Jurkat, Clone E6-1 (cell line): ENCODE data around the gene CPN1.
A peak's percentile ranks its signal among the peaks of the same experiment; 100 is the strongest.

Source experiments
- DNase-seq: peaks from one replicate; pipeline ENCODE4 v3.0.0-alpha.2; 2011; ENCODE audit warnings: low read depth, low spot score
- H3K4me3 ChIP-seq: 2 replicates; pipeline ENCODE4 v1.5.1; 2011; ENCODE audit warnings: mild to moderate bottlenecking, low read length, control low read depth, moderate library complexity

The CPN1 gene

DNA sequence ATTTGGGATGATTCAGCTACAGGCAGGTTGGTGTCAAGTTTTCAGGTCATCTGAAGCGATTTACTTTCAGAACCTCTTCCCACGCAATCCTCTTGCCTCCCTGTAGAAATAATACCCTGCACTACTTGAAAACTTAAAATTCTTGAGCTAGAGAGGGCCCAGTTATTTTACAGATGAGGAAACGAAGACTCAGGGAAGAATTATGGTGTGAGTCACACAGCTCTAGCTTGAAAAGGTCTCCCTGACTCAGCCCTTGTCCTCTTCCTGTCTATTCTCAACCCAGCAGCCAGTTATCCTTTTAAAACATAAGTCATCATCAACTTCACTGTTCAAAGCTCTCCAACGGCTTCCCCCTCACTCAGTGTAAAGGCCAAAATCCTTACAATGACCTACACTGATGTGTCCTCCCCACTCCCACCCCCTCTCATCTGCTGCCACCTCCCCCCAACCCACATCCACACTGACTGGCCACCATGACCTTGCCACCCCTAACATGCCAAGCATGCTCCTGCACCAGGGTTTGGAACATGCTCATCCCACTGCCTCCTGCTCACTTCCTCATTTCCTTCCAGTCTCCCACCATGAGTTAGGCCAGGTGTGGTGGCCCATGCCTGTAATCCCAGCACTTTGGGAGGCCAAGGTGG is 75.3 kb downstream of the CPN1 start:
- no peak for DNase-seq
- no peak overlapping the region for H3K4me3 ChIP-seq

- DNase-seq: no peak
- no peak overlapping the region for H3K4me3 ChIP-seq
These were observed 76.7 kb downstream of the CPN1 start for GRCh38 chr10:100004805-100005510.

DNA sequence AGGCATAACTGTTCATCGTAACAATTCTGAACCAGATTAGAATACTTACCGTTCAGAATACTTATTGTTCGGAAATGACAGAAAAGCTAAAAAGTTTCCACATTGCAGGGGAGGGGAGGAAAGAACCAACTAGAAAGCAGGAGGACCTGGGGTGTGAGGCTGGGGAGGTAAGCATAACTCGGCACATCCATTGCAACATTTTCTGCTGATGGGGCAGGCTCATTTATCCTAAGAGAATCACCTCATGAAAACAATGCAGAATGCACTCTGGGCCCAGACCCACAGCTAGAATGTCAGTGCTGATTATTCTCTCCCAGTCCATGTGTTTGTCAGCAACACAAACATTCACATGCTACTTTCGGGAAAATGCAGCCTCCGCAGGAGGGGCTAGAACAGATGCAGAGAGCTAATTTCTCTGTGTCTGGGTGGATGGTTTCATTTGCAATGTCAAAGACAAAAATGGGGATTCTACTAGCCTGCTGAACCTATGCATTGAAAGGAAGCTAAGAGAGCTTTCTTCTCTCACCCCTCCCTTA is 81.5 kb downstream of the CPN1 start:
- no peak overlapping the region for H3K4me3 ChIP-seq
- DNase-seq: no peak

DNA sequence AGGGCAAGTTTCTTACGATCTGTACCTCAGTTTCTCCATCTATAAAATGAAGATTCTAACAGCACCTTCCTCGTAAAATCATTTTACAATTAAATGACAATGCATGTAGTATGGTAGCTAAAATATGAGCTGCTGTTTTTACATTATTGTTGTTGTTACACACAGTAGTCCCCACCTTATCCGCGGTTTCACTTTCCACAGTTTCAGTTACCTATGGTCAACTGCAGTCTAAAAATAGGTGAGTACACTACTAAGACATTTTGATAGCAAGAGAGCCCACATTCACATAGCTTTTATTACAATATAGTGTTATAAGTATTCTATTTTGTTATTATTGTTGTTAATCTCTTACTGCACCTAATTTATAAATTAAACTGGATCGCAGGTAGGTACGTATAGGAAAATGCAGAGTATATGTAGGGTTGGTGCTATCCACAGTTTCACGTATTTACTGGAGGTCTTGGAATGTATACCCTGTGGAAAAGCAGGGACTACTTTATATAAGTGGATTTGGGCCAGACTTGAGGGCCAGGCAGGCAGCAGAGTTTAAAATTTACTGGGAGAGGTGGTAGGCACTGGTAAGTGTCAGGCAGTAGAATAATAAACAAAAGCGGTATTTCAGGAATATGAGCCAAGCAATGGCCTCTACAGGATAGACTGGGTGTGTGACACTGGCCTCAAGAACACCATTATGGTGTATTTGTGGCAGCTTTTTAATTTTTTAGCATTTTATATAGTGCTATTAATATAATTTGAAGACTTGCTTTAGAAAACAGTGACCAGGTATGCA is 82.2 kb downstream of the CPN1 start:
- H3K4me3 ChIP-seq: no peak overlapping the region
- no peak for DNase-seq

GRCh38 chr10:99998889-99999288 is 82.8 kb downstream of the CPN1 start:
- DNase-seq: no peak
- H3K4me3 ChIP-seq: no peak overlapping the region

- DNase-seq: no peak
- no peak overlapping the region for H3K4me3 ChIP-seq
These were observed 84.7 kb downstream of the CPN1 start for GRCh38 chr10:99996671-99997648.

DNA sequence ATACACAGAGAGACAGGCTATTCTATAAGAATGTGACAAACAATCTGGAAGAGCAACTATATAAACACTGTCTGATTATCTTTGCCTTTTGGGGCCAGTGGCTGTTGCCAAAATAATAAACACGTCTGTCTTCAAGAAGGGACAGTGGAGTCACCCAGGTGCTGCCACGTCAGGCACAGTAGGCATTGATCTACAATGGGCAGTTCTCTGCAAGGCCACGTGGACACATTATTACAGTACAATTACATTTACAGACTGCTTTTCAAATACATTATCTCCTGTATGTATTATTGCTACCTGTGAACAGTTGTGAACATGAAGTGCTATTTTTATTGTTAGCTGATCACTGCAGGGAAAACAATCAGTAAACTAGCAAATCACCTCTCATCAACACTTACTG is 86.0 kb downstream of the CPN1 start:
- no peak for DNase-seq

DNA sequence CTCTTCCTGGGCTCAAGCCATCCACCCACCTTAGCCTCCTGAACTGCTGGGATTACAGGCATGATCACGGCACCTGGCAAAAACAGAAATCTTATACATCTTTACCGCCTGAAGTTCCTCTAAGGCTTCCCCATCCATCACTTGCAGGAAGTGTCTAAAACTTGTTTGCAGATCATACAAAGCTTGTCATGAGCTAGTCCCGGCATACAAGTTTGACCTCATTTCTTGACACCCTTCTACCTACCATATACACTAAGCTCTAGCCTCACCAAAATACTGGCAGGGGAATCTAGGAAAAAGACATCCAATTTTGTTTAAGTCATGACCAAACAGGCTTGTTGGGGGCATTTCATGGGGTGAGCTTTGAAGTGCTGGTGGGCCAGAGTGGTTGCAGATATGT is 86.4 kb downstream of the CPN1 start:
- DNase-seq: no peak
- no peak overlapping the region for H3K4me3 ChIP-seq

More for the DNA sequence above, 86.0 kb downstream of the CPN1 start:
- no peak overlapping the region for H3K4me3 ChIP-seq

DNA sequence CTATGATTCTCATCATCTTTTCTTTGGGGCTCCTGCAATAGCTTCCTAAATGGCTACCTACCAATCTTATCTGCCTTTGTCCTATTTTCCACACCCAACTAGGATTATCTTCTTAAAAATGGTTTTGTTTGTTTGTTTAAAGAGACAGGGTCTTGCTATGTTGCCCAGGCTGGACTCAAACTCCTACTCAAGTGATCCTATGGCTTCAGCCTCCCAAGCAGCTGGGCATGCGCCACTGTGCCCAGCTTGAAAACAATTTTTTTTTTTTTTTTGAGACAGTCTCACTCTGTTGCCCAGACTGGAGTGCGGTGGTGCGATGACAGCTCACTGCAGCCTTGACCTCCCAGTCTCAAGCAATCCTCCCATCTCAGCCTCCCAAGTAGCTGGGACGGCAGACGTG is 86.9 kb downstream of the CPN1 start:
- no peak overlapping the region for H3K4me3 ChIP-seq
- no peak for DNase-seq

GRCh38 chr10:99993701-99994689 is 87.7 kb downstream of the CPN1 start:
- peak; percentile 65 for DNase-seq
- H3K4me3 ChIP-seq: no peak overlapping the region
